Activated naive CD4-positive, alpha-beta T cell treated with anti-CD3 and anti-CD28 coated beads for 36 hours (primary cell): Measurements from ENCODE around the gene AP1B1. TPM values are rescaled to one million over a fixed set of nuclear protein-coding genes. Genes with fewer than 3 reads are reported as not detected.
"Not testable (repeated sequence)": the region's sequence is repeated elsewhere in the genome, so short reads cannot be mapped to it uniquely, and the experiment has no call there.

Source experiments
- CTCF ChIA-PET: fragments of 350-600 bp; sonication (Branson Sonifier 250); formaldehyde crosslinking; loops from one replicate; lab custom pipeline; 2021; ENCODE audit warnings: antibody characterized with exemption; lab: Charles Lee
- DNase-seq: peaks from one replicate; pipeline ENCODE4 v3.0.0-alpha.2; 2020
- H3K27ac Mint-ChIP-seq: one replicate; pipeline ENCODE4 v1.8.0; 2021; ENCODE audit warnings: mild to moderate bottlenecking, mixed read lengths
- H3K27me3 Mint-ChIP-seq: one replicate; pipeline ENCODE4 v1.8.0; 2021; ENCODE audit warnings: low read depth, mixed read lengths
- H3K36me3 Mint-ChIP-seq: one replicate; pipeline ENCODE4 v1.8.0; 2021; ENCODE audit warnings: low read depth, mixed read lengths
- H3K4me1 Mint-ChIP-seq: one replicate; pipeline ENCODE4 v1.8.0; 2021; ENCODE audit warnings: low read depth, mixed read lengths
- H3K4me3 Mint-ChIP-seq: one replicate; pipeline ENCODE4 v1.8.0; 2021; ENCODE audit warnings: mild to moderate bottlenecking, moderate library complexity, mixed read lengths
- H3K9me3 Mint-ChIP-seq: one replicate; pipeline ENCODE4 v1.8.0; 2021; ENCODE audit warnings: mixed read lengths
- intact Hi-C: fragments of 100-400 bp; cut with micrococcal nuclease; formaldehyde crosslinking; loops from one replicate; pipeline ENCODE4 v1.15.1; 2023
- total RNA-seq, 2 experiments: library from RNA; stranded (reverse); gene quantifications; one replicate each; pipeline ENCODE4 v1.2.3, GENCODE V29; 2021

The AP1B1 gene
- total RNA-seq, 2 experiments from 2014 or later, result 52.0 to 52.2 TPM

DNA sequence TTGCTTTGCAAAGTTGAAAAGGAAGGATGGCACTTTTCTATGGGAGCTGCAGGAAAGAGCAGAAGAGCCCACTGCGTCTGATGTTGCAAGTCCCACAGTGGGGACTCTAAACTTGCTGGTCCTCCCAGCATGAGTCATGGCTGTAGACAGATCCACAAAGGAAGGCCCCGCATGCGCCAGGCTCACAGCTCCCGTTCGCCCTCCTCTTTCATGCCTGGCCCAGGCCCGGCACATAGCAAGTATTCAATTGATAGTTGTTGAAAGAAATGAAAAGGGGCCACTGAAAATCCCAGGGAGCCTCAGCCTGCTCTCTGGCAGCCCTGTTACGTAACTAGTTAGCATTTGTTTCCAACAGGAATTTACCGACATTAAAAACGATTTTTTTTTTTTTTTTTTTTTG lies 18.9 kb downstream of the AP1B1 start:
- H3K4me3 Mint-ChIP-seq, result no peak overlapping the region
- no peaks in the 10 kb centered on the region for H3K27me3 Mint-ChIP-seq
- CTCF ChIA-PET, result no interaction called here
- H3K9me3 Mint-ChIP-seq, result no peaks in the 10 kb centered on the region
- H3K4me1 Mint-ChIP-seq, result peaks cover 14% of the 10 kb centered on the region
- DNase-seq, result no peak
- peaks cover 10% of the 10 kb centered on the region for H3K36me3 Mint-ChIP-seq
- no peak overlapping the region for H3K27ac Mint-ChIP-seq
- intact Hi-C loops, result no loop called here

DNA sequence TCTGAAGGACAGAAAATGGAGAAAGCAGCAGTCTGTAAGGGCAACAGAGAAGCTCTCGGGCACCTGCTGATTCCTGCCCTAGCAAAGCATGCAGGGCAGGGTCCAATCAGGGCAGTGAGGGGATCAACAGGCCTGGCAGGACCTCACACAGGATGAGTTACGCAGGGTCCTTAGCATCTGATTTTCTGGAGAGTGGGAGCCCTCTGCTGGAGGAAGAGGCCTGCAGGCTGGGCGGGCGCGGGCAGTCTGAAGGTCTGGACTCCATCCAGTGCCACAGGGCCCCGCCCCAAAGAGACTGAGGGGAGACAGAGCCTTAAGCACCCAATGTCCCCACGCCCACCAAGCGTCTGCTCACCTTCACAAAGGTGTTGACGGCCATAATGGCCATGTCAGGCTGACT lies 28.9 kb downstream of the AP1B1 start:
- no peak for DNase-seq
- Mint-ChIP-seq H3K4me1 (no peaks in the 10 kb centered on the region), H3K36me3 (peaks cover 19% of the 10 kb centered on the region), H3K27me3 (no peaks in the 10 kb centered on the region), H3K4me3 (no peak overlapping the region), H3K27ac (no peak overlapping the region), H3K9me3 (no peaks in the 10 kb centered on the region)
- CTCF ChIA-PET, result interaction anchor here (0.6 kb wide), 1 partner anchor 128 kb away, joined by 6 read pairs; no protein-coding TSS in a partner anchor
- intact Hi-C loops, result no loop called here

DNA sequence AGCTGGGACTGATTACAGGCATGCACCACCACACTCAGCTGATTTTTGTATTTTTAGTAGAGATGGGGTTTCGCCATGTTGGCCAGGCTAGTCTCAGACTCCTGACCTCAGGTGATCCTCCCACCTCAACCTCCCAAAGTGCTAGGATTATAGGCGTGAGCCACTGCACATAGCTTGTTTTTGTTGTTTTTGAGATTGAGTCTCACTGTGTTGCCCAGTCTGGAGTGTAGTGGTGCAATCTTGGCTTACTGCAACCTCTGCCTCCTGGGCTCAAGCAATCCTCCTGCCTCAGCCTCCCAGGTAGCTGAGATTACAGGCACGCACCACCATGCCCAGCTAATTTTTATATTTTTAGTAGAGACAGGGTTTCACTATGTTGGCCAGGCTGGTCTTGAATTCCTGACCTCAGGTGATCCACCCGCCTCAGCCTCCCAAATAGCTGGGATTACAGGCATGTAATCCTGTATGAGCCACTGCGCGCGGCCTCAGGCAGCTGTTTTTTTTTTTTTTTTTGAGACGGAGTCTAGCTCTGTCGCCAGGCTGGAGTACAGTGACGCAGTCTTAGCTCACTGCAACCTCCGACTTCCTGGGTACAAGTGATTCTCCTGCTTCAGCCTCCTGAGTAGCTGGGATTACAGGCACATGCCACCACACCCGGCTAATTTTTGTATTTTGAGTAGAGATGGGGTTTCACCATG lies 31.0 kb downstream of the AP1B1 start:
- H3K4me1 Mint-ChIP-seq, result not testable (repeated sequence)

DNA sequence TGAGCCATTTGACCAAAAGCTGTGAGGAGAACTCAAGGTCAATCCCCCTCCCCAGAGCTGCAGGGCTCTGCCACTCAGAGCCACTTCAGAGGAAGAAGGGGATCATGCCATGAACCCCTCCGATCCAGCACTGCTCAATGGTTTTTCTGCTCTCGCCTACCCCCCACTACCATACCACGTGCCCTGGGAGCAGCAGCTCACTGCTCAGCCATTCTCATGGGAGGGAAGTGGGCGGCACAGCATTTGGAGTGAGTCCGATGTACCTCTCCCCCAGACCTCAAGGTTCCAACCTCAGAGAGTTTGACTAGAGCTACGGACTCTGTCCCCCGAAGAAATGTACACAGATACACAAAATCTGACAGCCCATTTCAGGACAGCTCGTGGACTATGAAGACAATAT lies 34.5 kb downstream of the AP1B1 start:
- CTCF ChIA-PET, result interaction anchor here (0.6 kb wide), 1 partner anchor 548 kb away, joined by 3 read pairs; no protein-coding TSS in a partner anchor
- no peaks in the 10 kb centered on the region for H3K27me3 Mint-ChIP-seq
- no peak overlapping the region for H3K27ac Mint-ChIP-seq
- peaks cover 28% of the 10 kb centered on the region for H3K36me3 Mint-ChIP-seq
- no peaks in the 10 kb centered on the region for H3K4me1 Mint-ChIP-seq
- H3K4me3 Mint-ChIP-seq, result no peak overlapping the region
- H3K9me3 Mint-ChIP-seq, result no peaks in the 10 kb centered on the region
- intact Hi-C loops, result no loop called here
- DNase-seq, result no peak

More for the DNA sequence above, 31.0 kb downstream of the AP1B1 start:
- CTCF ChIA-PET, result interaction anchor here (0.8 to 1.1 kb wide), 2 partner anchors 37 to 43 kb away, joined by 3 to 4 read pairs; no protein-coding TSS in a partner anchor
- H3K4me3 Mint-ChIP-seq, intact Hi-C loops, H3K9me3 Mint-ChIP-seq, H3K27ac Mint-ChIP-seq, H3K27me3 Mint-ChIP-seq, DNase-seq: not testable (repeated sequence)
- H3K36me3 Mint-ChIP-seq, result peaks cover 22% of the 10 kb centered on the region

DNA sequence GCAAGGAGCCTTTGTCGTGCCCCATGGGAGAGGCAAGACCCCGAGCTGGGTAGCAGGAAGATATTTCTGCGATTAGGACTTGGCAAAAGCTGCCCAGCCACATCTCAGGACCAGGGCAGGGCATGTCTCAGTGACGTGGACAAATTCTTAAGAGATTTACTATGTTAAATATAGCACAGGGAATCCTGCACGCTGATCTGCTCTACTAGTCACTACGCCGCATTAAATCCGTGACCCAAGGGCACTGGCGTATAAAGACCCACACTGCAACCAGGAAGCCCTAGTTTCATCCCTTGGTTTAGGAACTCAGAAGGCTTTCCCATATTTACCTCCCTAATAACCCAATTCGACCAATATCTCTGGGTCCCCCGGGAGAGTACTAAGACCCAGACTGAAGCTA lies 35.1 kb downstream of the AP1B1 start:
- Mint-ChIP-seq H3K27me3 (no peaks in the 10 kb centered on the region), H3K4me3 (no peak overlapping the region), H3K36me3 (peaks cover 31% of the 10 kb centered on the region), H3K4me1 (no peaks in the 10 kb centered on the region), H3K9me3 (no peaks in the 10 kb centered on the region), H3K27ac (no peak overlapping the region)
- intact Hi-C loops, result no loop called here
- CTCF ChIA-PET, result no interaction called here
- no peak for DNase-seq

DNA sequence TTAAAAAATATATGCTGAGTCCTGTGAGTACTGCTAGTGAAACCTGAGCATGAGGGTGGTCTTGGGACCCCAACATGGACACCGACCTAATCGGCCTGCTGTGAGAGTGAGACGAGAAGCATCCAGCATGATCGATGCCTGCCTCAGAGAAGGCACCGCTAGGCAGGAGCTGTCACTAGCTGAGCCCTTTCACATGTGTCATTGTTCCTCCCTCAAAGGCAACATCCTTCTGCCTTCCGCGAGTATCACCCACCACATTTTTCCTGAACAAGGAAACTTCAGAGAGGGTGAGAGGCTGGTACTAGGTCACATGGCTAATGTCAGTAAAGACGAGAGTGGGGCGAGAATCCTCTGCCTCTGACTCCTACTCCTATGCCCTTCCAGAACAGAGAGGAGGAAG lies 35.6 kb downstream of the AP1B1 start:
- CTCF ChIA-PET, result no interaction called here
- Mint-ChIP-seq H3K4me3 (no peak overlapping the region), H3K4me1 (no peaks in the 10 kb centered on the region), H3K9me3 (no peaks in the 10 kb centered on the region), H3K36me3 (peaks cover 28% of the 10 kb centered on the region), H3K27me3 (no peaks in the 10 kb centered on the region), H3K27ac (no peak overlapping the region)
- intact Hi-C loops, result no loop called here
- no peak for DNase-seq

DNA sequence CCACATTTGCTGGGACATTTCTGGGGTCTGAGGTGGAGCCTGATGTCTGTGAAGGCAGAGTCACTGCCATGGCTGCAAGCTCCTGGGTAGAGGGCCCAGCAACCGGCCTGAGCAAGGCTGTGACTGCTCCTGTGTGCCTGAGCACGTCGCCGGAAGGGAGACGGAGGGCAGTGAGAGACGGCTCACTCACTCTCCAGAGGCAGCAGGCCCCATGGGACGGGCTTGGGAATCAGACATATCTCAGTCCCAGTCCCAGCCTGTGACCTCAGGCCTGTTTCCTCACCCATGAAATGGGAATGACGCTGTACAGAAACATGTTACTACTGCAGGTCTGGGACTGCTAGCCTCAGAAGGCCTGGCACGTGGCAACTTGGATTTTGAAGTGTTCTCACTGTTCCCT lies 36.5 kb downstream of the AP1B1 start:
- H3K9me3 Mint-ChIP-seq, result no peaks in the 10 kb centered on the region
- no peak overlapping the region for H3K4me3 Mint-ChIP-seq
- no peak for DNase-seq
- peaks cover 28% of the 10 kb centered on the region for H3K36me3 Mint-ChIP-seq
- no peaks in the 10 kb centered on the region for H3K4me1 Mint-ChIP-seq
- intact Hi-C loops, result no loop called here
- no peaks in the 10 kb centered on the region for H3K27me3 Mint-ChIP-seq
- CTCF ChIA-PET, result interaction anchor here (0.6 kb wide), 1 partner anchor 12 kb away, joined by 4 read pairs; no protein-coding TSS in a partner anchor
- no peak overlapping the region for H3K27ac Mint-ChIP-seq

DNA sequence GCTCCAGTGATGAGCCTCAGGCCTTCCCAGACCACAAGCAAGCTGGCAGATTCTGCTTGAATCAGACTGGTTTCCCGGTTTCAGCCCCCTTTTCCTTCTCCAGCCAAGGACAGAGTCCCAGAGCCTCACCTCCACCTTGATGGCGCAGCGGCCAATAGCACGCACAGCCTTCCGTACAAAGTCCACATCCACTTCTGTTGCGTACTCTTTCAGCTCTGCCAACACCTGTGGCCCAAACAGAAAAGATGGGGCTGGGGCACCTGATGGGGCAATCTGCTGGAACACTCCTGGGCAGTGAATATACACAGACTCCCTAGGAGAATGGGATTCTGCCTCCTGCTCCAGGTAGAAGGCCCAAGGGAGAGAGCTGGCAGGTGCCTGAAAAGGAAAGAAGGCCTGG lies 37.3 kb downstream of the AP1B1 start:
- DNase-seq, result no peak
- Mint-ChIP-seq H3K9me3 (no peaks in the 10 kb centered on the region), H3K27ac (no peak overlapping the region), H3K4me1 (no peaks in the 10 kb centered on the region), H3K4me3 (no peak overlapping the region), H3K27me3 (no peaks in the 10 kb centered on the region), H3K36me3 (peaks cover 31% of the 10 kb centered on the region)
- intact Hi-C loops, result no loop called here
- CTCF ChIA-PET, result no interaction called here

DNA sequence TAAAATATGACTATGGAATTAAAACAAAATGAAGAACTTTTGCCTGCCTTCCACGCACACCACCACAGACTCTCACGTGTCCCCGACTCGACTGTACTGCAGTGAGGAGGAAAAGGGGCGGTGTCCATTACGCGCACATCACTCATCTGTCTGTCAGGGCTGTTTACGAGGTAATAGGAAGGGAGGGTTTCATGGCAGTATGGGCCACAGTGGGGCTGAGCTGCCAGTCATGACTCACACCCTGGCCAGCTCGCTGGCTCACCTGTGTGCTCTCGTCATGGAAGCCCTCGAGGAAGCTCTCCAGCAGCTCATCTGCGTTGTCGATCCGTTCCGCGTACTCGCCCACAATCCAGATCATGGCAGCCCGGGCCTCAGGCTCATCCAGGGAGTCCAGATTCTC lies 39.4 kb downstream of the AP1B1 start:
- CTCF ChIA-PET, result interaction anchor here (0.7 kb wide), 1 partner anchor 62 kb away, joined by 3 read pairs; no protein-coding TSS in a partner anchor
- Mint-ChIP-seq H3K27me3 (no peaks in the 10 kb centered on the region), H3K4me3 (no peak overlapping the region), H3K9me3 (no peaks in the 10 kb centered on the region), H3K27ac (no peak overlapping the region), H3K4me1 (no peaks in the 10 kb centered on the region), H3K36me3 (peaks cover 31% of the 10 kb centered on the region)
- intact Hi-C loops, result no loop called here
- DNase-seq, result no peak

DNA sequence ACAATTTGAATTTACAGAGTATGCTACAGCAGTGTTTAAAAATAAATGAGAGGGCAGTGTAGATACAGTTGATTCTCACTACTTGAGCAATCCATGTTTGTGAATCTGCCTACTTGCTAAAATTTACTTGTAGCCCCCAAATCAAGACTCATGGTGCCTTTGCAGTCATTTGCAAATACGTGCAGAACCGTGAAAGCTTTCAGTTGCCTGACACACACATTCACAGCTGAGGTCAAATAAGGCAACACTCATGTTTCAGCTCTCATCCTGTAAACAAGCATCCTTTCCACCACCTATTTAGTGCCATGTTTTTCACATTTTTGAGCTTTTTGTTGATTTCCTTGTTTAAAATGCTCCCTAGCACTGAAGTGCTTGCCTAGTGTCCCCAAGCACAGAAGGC lies 40.3 kb downstream of the AP1B1 start:
- no peak overlapping the region for H3K4me3 Mint-ChIP-seq
- CTCF ChIA-PET, result no interaction called here
- intact Hi-C loops, result no loop called here

DNA sequence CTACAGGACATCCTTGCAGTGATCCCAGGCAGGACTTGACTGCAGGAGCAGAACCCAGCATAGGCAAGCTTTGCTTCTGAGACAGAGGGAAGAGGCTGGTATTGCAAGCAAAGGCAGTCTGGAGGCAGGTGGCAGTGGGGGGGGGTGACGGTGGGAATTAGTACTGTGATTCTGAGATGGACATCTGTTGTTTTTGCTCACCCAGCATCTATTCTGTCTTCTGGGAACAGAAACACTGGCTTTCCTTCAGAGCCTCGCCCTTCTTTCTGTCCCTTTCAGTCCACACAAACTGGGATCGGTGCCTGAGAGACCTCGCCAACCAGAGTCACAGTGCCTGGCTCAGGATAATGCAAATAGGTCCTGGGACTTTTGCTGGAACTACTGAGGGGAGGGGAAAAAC lies 41.7 kb downstream of the AP1B1 start:
- H3K4me1 Mint-ChIP-seq, result no peaks in the 10 kb centered on the region
- H3K27me3 Mint-ChIP-seq, result no peaks in the 10 kb centered on the region
- DNase-seq, result no peak
- H3K9me3 Mint-ChIP-seq, result no peaks in the 10 kb centered on the region
- H3K27ac Mint-ChIP-seq, result no peak overlapping the region
- H3K36me3 Mint-ChIP-seq, result peaks cover 30% of the 10 kb centered on the region
- CTCF ChIA-PET, result no interaction called here
- H3K4me3 Mint-ChIP-seq, result no peak overlapping the region
- intact Hi-C loops, result no loop called here

More for the DNA sequence above, 40.3 kb downstream of the AP1B1 start:
- H3K9me3 Mint-ChIP-seq, result no peaks in the 10 kb centered on the region
- no peak for DNase-seq
- H3K36me3 Mint-ChIP-seq, result peaks cover 29% of the 10 kb centered on the region
- no peak overlapping the region for H3K27ac Mint-ChIP-seq
- H3K27me3 Mint-ChIP-seq, result no peaks in the 10 kb centered on the region
- no peaks in the 10 kb centered on the region for H3K4me1 Mint-ChIP-seq

DNA sequence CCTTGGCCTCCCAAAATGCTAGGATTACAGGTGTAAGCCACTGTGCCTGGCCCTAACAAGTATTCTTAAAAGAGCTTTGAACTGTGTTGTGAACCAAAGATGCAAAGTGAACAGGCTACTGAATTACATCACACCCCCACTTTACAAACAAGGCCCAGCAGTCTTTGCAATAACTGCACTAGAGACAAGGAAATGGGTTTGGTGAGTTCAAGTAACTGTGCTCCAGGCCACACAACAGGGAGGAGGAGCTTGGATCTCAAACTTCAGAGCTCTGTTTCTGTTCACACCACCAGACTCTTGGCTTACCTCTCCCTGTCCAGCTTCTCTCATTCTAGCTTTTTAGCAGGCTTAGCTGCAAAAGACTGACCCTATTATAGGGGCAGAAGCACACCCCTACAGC lies 42.4 kb downstream of the AP1B1 start:
- no peaks in the 10 kb centered on the region for H3K27me3 Mint-ChIP-seq
- CTCF ChIA-PET, result no interaction called here
- no peaks in the 10 kb centered on the region for H3K9me3 Mint-ChIP-seq
- H3K4me3 Mint-ChIP-seq, result no peak overlapping the region
- H3K27ac Mint-ChIP-seq, result no peak overlapping the region
- H3K4me1 Mint-ChIP-seq, result no peaks in the 10 kb centered on the region
- intact Hi-C loops, result no loop called here
- peaks cover 28% of the 10 kb centered on the region for H3K36me3 Mint-ChIP-seq
- DNase-seq, result no peak

DNA sequence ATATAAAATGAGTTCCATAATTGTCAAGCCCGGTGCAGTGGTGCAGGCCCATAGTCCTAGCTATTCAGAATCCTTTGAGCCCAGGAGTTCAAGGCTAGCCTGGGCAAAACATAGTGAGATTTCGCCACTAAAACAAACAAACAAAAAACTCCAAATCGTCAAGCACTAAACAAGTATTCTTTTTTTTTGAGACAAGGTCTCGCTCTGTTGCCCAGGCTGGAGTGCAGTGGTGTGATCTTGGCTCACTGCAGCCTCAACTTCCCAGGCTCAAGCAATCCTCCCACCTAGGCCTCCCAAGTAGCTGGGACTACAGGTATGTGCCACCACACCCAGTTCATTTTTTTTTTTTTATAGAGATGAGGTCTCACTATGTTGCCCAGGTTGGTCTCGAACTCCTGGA lies 43.5 kb downstream of the AP1B1 start:
- DNase-seq, H3K27ac Mint-ChIP-seq, H3K4me1 Mint-ChIP-seq, H3K9me3 Mint-ChIP-seq, intact Hi-C loops, H3K27me3 Mint-ChIP-seq, H3K4me3 Mint-ChIP-seq, CTCF ChIA-PET: not testable (repeated sequence)
- H3K36me3 Mint-ChIP-seq, result peaks cover 24% of the 10 kb centered on the region
